ENCODE measurements around the gene UBTD2.

DNA sequence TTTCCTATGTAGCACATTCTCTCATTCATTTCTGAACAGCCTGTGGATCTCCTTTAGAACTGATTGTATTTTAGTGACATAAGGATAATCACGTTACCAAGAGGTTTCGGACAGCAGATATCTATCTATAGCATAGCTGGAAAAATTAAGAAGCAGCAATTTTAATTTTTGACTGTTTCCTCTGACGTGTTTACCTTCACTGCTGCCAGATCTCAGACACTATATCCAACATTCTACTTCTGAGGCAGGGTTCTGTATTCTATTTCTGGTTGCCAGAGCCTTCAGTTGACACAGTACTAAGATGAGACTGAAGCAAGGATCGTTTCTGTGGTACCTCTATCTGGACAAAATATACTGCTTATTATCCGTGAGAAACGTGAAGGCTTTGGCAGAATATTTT lies 89.7 kb downstream of the UBTD2 start, which contains the start of gene EFCAB9:
- no peak for TF ChIP-seq CTCF (IDR thresholded peaks at IDR 0.05; ENCODE audit: low read depth, low read length)
- TF ChIP-seq EZH2phosphoT487 (IDR thresholded peaks at IDR 0.05; ENCODE audit: low read depth) = no peak
